DMS 273 treated with DMSO at 0.1 percent for 48 hours (cell line): ENCODE measurements around the gene TNKS2.
"Not testable (repeated sequence)": the region's sequence is repeated elsewhere in the genome, so short reads cannot be mapped to it uniquely, and the experiment has no call there.

Experiments used
- DNase-seq: peaks from one replicate; lab custom pipeline; 2025; lab: John Stamatoyannopoulos, UW

TNKS2 gene

GRCh38 chr10:91796331-91797047 lies 1.7 kb upstream of the TNKS2 start:
- no peak for DNase-seq

GRCh38 chr10:91797048-91797690 lies 1.1 kb upstream of the TNKS2 start:
- no peak for DNase-seq

- peak; percentile 31 for DNase-seq
Measured at GRCh38 chr10:91798649-91799611, 704 bp downstream of the TNKS2 start.

- no peak for DNase-seq
Measured at GRCh38 chr10:91799612-91799975, 1.4 kb downstream of the TNKS2 start.

- DNase-seq = no peak
Measured at GRCh38 chr10:91800182-91800581, 2.0 kb downstream of the TNKS2 start.

GRCh38 chr10:91800756-91801155 lies 2.5 kb downstream of the TNKS2 start:
- DNase-seq = no peak

GRCh38 chr10:91803386-91804125 lies 5.3 kb downstream of the TNKS2 start:
- no peak for DNase-seq

- DNase-seq = no peak
Measured at GRCh38 chr10:91804126-91804510, 5.9 kb downstream of the TNKS2 start.

GRCh38 chr10:91805110-91805838 lies 7.0 kb downstream of the TNKS2 start:
- DNase-seq = no peak

- not testable (repeated sequence) for DNase-seq
Measured at GRCh38 chr10:91807264-91807663, 9.0 kb downstream of the TNKS2 start.

- DNase-seq = no peak
Measured at GRCh38 chr10:91813251-91813650, 15.0 kb downstream of the TNKS2 start.

GRCh38 chr10:91816981-91817380 lies 18.8 kb downstream of the TNKS2 start:
- no peak for DNase-seq

GRCh38 chr10:91820144-91820543 lies 21.9 kb downstream of the TNKS2 start:
- no peak for DNase-seq

- no peak for DNase-seq
Measured at GRCh38 chr10:91824076-91824475, 25.9 kb downstream of the TNKS2 start.

GRCh38 chr10:91829268-91829667 lies 31.0 kb downstream of the TNKS2 start:
- no peak for DNase-seq

- DNase-seq = no peak
Measured at GRCh38 chr10:91838199-91838598, 40.0 kb downstream of the TNKS2 start.

GRCh38 chr10:91843083-91843482 lies 44.9 kb downstream of the TNKS2 start:
- no peak for DNase-seq

- DNase-seq = no peak
Measured at GRCh38 chr10:91856637-91857036, 58.4 kb downstream of the TNKS2 start.

GRCh38 chr10:91860885-91861284 lies 62.7 kb downstream of the TNKS2 start:
- DNase-seq = no peak

GRCh38 chr10:91864099-91864498 lies 65.9 kb downstream of the TNKS2 start:
- DNase-seq = no peak

GRCh38 chr10:91864744-91865143 lies 66.5 kb downstream of the TNKS2 start:
- DNase-seq = no peak
